Esophagus squamous epithelium (tissue), 4 donors: Measurements from ENCODE around the gene SULT1E1.

Experiments
- CTCF ChIP-seq, 6 experiments: fragments of 450-650 bp in 4 of 6; fragments of 200-600 bp in 2 of 6; sonication (generic) in 2 of 6; IDR thresholded peaks; one replicate each; pipeline ENCODE4 v1.5.1; 2016 to 2019; ENCODE audit warnings: antibody characterized with exemption in 6 of 6, mild to moderate bottlenecking in 4 of 6, moderate library complexity in 4 of 6
- POLR2A ChIP-seq, 4 donors: fragments of 450-650 bp; IDR thresholded peaks; one replicate each; pipeline ENCODE4 v1.6.1; 2017; ENCODE audit warnings: antibody characterized with exemption in 4 of 4, mild to moderate bottlenecking in 4 of 4, moderate library complexity in 3 of 4

GRCh38 chr4:69860521-69861298, 765 bp upstream of the SULT1E1 start:
- TF ChIP-seq POLR2A (IDR thresholded peaks at IDR 0.05) (no peak), CTCF (IDR thresholded peaks at IDR 0.05) (no peak)
